Keratinocyte (primary cell): ENCODE measurements around the gene WDR91.

Source experiments
- CTCF ChIP-seq, 3 experiments: IDR thresholded peaks in 1 of 3; conservative IDR thresholded peaks in 1 of 3; optimal IDR thresholded peaks in 1 of 3; 2 replicates in 2 of 3; 3 replicates in 1 of 3; pipeline versions ENCODE3 to v1.5.1; 2011; ENCODE audit warnings: low read length in 3 of 3, mild to moderate bottlenecking in 3 of 3, moderate library complexity in 2 of 3, control low read depth in 1 of 3, inconsistent platforms in 1 of 3; ENCODE audit not compliant: insufficient read depth in 2 of 3; ENCODE audit errors: extremely low read depth in 1 of 3
- EZH2 ChIP-seq: IDR thresholded peaks from one replicate; pipeline ENCODE4 v1.6.1; 2012; ENCODE audit warnings: inconsistent platforms, mild to moderate bottlenecking, low read length, moderate library complexity

GRCh38 chr7:135147899-135148721 lies 63.2 kb downstream of the WDR91 start, which contains the start of gene TMEM140:
- TF ChIP-seq CTCF (optimal IDR thresholded peaks at IDR 0.05 in 1 of 3, IDR thresholded peaks at IDR 0.05 in 1 of 3, conservative IDR thresholded peaks at IDR 0.05 in 1 of 3; ENCODE audit: extremely low read depth in 1 of 3, insufficient read depth in 2 of 3, low read length in 3 of 3) = no peak
- TF ChIP-seq EZH2 = no peak
